AG10803 (cell line): ENCODE results near the gene PDILT.
"Not testable (repeated sequence)": the region's sequence is repeated elsewhere in the genome, so short reads cannot be mapped to it uniquely, and the experiment has no call there.

Experiments used
- DNase-seq: peaks from one replicate; pipeline ENCODE4 v3.0.0; 2010; ENCODE audit warnings: low read depth
- H3K4me3 ChIP-seq: 2 replicates; pipeline ENCODE4 v1.5.1; 2011; ENCODE audit warnings: mild to moderate bottlenecking, low read length, control low read depth
- CTCF ChIP-seq: conservative IDR thresholded peaks from 2 replicates; pipeline ENCODE4 v1.5.1; 2011; ENCODE audit warnings: mild to moderate bottlenecking, low read length, control low read depth, inconsistent platforms

The PDILT gene

GRCh38 chr16:20317117-20317516 is 87.4 kb downstream of the PDILT start:
- DNase-seq: no peak
- H3K4me3 ChIP-seq: no peak overlapping the region
- no peak for TF ChIP-seq CTCF

GRCh38 chr16:20316715-20317114 is 87.8 kb downstream of the PDILT start:
- no peak overlapping the region for H3K4me3 ChIP-seq
- no peak for TF ChIP-seq CTCF
- DNase-seq: no peak

GRCh38 chr16:20315764-20316163 is 88.8 kb downstream of the PDILT start:
- no peak for DNase-seq
- no peak overlapping the region for H3K4me3 ChIP-seq
- no peak for TF ChIP-seq CTCF

- no peak overlapping the region for H3K4me3 ChIP-seq
- DNase-seq: no peak
- TF ChIP-seq CTCF: no peak
These were observed 90.0 kb downstream of the PDILT start for GRCh38 chr16:20314575-20314974.

- DNase-seq: no peak
These were observed 90.8 kb downstream of the PDILT start for GRCh38 chr16:20313741-20314140.

GRCh38 chr16:20312536-20313095 is 91.9 kb downstream of the PDILT start:
- not testable (repeated sequence) for DNase-seq, H3K4me3 ChIP-seq

More at GRCh38 chr16:20313741-20314140, 90.8 kb downstream of the PDILT start:
- no peak for TF ChIP-seq CTCF
- no peak overlapping the region for H3K4me3 ChIP-seq

- TF ChIP-seq CTCF: no peak
- no peak for DNase-seq
- no peak overlapping the region for H3K4me3 ChIP-seq
These were observed 93.0 kb downstream of the PDILT start for GRCh38 chr16:20311548-20311947.
